Stimulated activated CD8-positive, alpha-beta memory T cell treated with anti-CD3 and anti-CD28 coated beads, Interleukin-4, amount 100 ng/mL, for 4 hours (primary cell): Measurements from ENCODE around the gene CHIT1.

Experiments used
- DNase-seq, 2 donors: peaks; one replicate each; pipeline ENCODE4 v3.0.0-alpha.2; 2020; ENCODE audit warnings: low read depth in 2 of 2, low spot score in 1 of 2

Gene CHIT1

GRCh38 chr1:203229471-203230135 is at the start of gene CHIT1:
CHIT1 (minus strand) TSS chr1:203229673; CDS start chr1:203229636, 37 bp downstream.
- no peak for DNase-seq

DNA sequence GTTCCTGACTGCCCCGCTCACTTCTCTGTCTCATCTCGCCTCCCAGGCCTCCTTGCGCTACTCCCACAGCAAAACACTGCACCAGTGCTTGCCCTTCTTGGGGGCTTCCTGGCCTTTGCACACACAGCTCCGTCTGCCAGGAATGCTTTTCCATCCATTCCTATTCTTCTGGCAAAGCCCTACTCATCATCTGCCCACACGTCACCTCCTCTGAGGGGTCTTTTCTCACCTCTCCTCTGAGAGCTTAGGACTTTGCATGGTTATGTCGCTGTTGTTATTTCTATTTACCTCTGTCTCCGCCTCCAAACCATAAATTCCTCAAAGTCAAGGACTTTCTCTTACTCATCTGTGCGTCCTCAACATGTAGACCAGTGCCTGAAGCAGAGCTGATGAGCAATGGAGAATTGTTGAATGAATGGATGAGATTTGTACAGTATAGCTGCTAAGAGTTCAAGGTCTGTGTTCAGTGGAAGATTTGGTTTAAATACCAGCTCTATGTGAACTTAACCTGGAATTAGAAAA is 49.5 kb upstream of the CHIT1 start:
- DNase-seq: no peak

DNA sequence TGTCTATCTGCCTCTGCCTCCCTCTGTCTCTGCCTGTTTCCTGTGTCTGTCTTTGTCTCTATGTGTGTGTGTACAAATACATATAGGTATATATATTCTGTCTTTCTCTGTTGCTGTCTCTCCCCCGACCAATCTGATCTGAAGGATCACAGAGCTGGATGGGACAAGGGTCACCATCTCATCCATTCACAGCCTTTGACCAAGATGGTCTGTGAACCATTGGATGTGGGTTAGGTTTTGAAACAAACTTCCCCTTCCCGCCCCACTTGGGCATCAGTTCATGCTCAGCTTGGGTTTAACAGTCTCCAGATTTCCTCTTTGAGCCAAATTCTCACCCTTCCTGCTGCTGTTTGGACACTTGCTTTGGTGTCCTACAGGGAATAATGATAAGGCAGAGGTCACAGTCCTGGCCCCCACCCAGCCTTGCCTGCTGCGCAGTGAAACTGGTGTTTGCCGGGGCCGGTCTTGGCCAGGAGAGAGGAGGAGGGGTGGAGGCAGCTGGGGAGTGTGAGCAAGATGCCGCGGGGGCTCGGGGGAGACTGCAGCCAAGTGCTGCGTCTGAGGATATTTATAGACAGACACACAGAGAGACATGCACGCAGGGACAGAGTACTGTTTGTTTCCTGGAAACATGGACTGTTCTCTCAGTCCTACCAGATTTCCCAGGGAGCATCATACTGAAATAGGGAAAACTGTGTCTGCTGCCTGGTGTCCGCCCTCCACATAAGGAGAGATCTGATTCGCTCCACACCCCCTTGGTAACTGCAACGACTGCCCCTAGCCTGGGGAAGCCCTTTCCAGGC is 48.8 kb upstream of the CHIT1 start:
- no peak for DNase-seq

GRCh38 chr1:203276916-203277545 is 47.6 kb upstream of the CHIT1 start:
- DNase-seq: no peak

GRCh38 chr1:203276408-203276807 is 46.9 kb upstream of the CHIT1 start:
- no peak for DNase-seq

DNA sequence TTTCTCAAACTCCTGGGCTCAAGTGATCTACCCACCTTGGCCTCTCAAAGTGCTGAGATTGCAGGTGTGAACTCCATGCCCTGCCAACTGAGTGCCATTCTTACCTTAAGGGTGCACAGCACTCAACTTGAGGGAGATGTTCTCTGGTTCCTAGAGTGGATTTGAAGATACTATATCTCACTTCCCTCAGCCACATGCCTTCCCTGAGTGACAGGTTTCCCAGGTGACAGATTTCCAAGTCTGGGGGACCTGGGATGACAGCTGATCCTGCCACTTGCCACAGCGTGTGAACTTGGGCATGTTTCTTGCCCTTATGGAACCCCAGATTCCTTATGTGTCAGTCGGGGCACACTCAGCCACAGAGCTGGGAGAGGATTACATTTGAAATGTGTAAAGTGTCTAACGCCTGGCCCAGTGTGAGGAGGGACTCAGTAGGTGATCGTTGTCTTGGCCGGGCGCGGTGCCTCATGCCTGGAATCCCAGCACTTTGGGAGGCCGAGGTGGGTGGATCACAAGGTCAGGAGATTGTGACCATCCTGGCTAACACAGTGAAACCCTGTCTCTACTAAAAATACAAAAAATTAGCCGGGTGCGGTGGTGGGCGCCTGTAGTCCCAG is 46.3 kb upstream of the CHIT1 start:
- DNase-seq: no peak

DNA sequence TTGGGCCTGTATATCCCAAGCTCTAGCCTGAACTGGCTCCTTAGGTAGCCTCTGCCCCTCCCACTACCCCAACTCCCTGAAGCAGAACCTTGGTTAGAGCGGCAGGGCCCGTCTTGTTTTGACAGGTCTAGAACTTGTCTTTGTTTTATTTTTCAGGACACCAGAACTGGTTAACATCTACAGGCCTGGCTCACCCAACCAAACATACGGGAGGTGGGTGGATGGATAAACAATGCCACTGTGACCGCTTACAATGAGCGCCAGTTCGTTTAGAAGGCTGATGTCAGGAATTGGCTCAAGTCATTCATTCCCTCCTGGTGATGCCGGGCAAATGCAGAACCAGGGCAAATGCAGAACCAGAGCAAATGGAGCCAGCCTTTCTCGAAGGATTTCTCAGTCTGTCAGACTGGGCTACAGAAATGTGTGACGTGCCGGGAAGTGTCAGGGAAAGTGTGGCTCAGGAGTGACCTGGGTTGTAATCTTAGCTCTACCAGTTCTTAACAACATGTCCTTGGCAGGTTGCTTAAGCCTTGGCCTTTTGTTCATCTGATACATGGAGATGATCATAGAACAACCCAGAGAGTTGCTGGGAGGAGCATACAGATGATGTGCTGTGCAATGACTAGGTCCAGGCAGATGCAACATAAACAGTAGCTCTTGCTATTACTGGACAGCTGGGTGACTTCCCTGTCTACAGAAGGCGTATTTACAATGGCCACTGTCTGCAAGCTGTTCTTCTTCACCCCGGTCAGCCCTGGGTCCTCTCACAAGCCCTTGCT is 45.3 kb upstream of the CHIT1 start:
- no peak for DNase-seq

DNA sequence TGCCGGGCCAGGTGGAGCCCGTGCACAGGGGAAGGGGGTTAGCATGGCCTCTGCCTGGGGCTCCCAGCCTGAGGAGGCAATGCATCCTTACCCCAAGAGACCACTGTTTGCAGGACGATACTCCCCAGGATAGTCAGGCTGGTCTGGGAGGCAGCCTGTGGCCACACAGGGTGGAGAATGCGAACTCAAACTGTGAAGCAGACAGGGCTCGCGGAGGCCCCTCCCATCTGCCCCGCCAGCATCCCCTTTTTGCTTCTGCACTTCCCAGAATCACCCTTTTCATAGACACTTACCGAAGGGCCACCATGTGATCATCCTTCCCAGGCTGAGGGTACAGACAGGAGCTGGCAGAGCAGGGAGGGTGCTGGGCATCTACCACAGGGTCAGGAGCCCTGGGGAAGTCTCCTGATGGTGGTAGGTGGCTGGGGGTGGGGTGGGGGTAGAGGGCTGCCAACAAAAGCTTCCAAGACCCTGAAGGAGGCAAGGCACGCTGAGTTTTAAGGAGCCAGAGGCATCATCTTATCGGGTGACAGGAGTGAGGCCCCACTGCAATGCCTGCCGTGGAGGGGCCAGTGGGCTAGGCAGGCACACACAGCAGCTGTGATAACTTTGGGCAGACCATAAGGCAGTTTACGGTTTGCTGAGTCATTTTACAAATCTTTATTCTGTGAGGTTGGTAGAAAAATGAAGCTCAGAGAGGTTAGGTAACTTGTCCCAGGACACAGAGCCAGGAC is 44.6 kb upstream of the CHIT1 start:
- DNase-seq: no peak

DNA sequence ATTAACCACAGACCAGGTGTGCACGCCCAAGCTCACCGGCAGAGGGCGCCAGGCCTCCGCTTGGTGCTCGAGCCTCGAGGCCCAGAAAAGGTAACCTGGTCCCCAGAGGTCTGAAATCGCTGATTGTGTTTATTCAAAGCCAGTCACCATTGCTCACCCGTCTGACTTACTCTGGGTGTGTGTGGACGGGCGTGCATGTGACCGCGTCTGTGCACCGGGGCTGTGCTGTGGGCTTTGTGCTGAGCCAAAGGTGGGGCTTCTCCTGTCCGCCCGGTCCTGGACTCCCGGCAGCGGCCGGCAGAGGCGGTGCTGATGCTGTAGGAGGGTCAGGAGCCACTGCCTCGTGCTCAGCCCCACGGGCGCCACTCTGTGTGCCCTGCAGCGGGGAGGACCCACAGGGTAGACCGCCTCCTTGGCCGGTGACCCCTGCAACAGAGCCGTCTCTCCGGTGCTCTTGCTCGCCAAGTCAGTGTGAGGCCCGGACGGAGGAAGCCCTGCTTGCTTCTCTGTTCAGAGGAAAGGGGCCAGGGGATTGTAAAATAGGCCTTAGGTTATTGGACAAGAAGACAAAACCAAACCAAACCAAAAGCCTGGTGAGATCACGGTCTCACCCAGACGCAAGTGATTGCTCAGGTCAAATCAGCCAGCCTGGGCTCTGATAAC is 43.9 kb upstream of the CHIT1 start:
- peak; percentile 81 to 86 for DNase-seq

GRCh38 chr1:203272633-203273205 is 43.2 kb upstream of the CHIT1 start:
- DNase-seq: no peak

DNA sequence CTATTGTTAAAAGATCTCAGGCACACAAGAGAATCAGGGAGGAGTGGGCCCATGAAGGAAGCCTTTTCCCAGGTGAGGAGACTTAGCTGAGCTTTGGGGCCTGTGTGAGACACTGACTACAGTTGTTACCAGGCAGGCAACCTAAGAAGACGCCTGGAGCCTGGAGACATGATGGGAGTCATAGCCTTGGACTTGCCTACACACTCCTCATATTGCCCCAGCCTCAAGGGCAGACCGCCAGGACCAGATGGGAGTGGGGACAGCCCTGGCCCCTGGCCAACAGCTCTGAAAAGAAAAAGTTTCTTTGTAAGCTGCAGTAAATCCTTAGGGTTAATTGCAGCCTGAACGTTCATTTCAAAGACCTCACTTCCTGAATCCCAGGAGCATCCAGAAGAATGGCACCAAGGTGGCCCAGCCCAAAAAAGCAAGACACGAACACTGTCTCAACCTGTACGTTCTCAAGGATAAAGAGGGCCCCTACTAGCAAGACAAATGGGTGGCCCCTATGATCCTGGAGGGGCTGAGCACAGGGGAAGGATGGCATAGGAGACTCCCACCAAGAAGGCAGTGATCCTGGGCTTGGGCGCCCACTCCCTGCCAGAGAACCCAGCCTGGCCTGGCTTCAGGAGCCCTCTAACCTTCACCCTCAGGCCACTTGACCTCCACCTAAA is 42.6 kb upstream of the CHIT1 start:
- no peak for DNase-seq

- no peak for DNase-seq
Measured at GRCh38 chr1:203271018-203271743, 41.7 kb upstream of the CHIT1 start.

GRCh38 chr1:203270448-203270847 is 41.0 kb upstream of the CHIT1 start:
- DNase-seq: no peak

GRCh38 chr1:203269654-203270020 is 40.2 kb upstream of the CHIT1 start:
- no peak for DNase-seq

DNA sequence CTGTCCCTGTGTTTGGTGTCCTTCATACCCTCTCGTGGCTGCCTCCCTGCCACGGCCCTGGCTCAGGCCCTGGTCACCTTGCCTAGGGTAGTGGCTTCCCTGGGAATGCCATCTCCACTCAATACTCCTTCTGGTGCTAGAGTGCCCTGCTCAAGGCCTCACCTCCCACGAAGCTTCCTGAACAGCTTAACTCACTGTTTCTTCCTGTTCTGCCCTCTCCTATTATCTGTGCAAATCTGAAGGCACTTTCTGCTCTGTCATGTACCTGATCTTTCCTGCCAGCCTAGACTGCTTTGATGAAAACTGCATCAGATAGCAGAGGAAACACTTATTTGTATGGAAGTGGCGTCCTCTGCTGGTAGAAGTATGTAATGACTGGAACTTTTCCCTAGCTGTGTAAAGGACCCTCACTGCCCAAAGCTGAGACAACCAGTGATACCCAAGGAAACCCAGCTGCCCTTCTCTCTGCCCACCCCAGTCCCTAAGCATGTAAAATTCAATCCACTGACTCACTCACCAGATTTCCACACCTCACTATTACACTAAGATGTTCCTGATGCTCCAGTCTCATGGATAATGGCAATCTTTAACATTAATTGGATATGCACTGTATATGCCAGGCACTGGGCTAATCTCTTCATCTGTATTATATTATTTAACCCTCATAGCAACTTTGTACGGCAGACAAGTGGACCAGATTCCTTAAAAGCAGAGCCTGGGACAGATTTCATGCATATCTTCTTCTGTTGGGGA is 39.6 kb upstream of the CHIT1 start:
- no peak for DNase-seq

DNA sequence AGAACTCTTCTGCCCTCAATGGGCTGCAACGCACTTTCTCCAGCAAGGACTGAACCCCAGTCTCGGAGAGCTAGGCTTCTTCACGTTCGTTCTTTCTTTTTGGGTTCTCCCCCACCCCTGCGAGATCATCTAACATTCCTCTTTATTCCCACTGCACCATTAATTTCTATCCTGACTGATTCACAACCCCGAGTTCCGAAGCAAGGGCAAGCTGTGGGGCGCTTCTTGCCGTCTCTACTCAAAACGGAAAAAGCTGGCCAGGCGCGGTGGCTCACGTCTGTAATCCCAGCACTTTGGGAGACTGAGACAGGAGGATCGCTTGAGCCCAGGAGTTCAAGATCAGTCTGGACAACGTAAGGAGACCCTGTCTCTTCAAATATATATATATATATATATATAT is 38.4 kb upstream of the CHIT1 start:
- DNase-seq: no peak

DNA sequence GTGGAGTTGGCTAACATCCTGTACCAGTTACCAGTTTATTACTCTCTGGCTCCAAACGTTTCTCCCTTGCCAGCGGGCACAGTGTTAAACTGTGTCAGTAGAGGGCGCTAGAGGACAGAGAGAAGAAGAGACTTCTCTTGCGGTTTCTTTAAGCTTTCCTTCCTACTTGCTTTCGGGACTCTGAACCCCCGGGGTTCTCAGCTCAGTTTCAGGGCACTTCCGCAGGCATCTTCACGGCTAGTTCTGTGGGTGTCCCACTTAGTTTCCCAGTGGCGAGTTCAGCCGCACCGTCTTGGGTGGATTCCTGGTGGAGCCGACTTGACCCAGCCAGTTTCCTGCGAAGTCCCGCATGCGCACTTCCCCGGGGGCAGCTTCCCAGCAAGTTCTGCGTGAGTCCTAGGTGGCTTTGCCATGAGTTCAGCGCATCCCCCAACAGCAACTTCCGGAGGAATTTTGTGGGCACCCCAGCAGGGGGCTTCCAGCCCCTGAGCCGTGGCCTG is 37.9 kb upstream of the CHIT1 start:
- peak; percentile 49 to 66 for DNase-seq
